ENCODE measurements around the gene GTF3A. TPM values are rescaled to one million over a fixed set of nuclear protein-coding genes. Genes with fewer than 3 reads are reported as not detected.

Gene GTF3A
- total and polyA plus RNA-seq, 2 of the 8 experiments (the other 6 are each of a cell fraction or from before 2014, with no cell fraction given): 41.6 to 96.5 TPM

DNA sequence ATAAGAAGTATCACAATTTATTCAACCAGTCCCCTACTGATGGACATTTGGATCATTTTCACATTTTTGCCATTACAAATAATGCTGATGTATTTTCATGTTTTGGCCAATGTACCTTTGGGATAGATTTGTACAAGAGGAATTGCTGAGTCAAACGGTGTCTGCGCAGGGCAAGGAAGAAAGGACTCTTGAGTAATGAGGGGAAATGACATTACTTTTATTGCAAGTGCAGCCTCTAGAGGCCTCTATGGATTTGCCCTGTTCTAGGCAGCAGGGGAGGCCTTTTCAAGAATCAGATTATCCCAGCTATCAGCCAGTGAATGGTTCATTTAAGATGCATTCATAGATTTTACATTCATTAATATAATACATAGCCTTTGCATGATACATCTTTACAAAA lies 32.9 kb upstream of the GTF3A start:
- no peak overlapping the region for H3K9ac ChIP-seq (replicated peaks in 1 of 4; ENCODE audit: extremely low read depth in 1 of 4, low read depth in 3 of 4, low read length in 3 of 4)
- no peaks in the 10 kb centered on the region for H3K79me1 ChIP-seq (ENCODE audit: low read depth, low read length)
- H2BK15ac ChIP-seq (ENCODE audit: low read length): no peak overlapping the region
- no peak overlapping the region for H4K91ac ChIP-seq (replicated peaks; ENCODE audit: insufficient read length, low read length)
- POLR2A ChIA-PET (ENCODE audit: partially characterized antibody): no interaction called here
- no peak overlapping the region for H2BK120ac ChIP-seq (replicated peaks; ENCODE audit: low read depth, low read length)
- H2BK20ac ChIP-seq (ENCODE audit: low read length): no peak overlapping the region
- FAIRE-seq: no peak
- H3K4me2 ChIP-seq (ENCODE audit: insufficient read depth in 1 of 2, low read depth in 2 of 2, low read length in 2 of 2): no peak overlapping the region
- no peak overlapping the region for H3K14ac ChIP-seq (ENCODE audit: insufficient read length)
- peaks cover 0 to 3% (median under 1%) of the 10 kb centered on the region in 4 experiments; a peak in 2 of 7 replicates for H3K4me1 ChIP-seq (replicated peaks in 1 of 4; ENCODE audit: control insufficient read depth in 3 of 4, insufficient read depth in 4 of 4, low read length in 3 of 4)
- 89% methylated on average over 2 of the region's 2 CpGs; no CpG with 5 or more reads in 1 of the 2 experiments for WGBS, 2 experiments (ENCODE audit: extremely low coverage in 1 of 2, insufficient coverage in 1 of 2, insufficient read length in 1 of 2, insufficient replicate concordance in 2 of 2, low coverage in 1 of 2, low lambda C conversion rate in 2 of 2, missing lambda C conversion rate in 1 of 2)
- H3K23ac ChIP-seq (ENCODE audit: insufficient read length): no peak overlapping the region
- H3K4ac ChIP-seq (replicated peaks; ENCODE audit: insufficient read length, low read depth, low read length): no peak overlapping the region
- H3K18ac ChIP-seq (ENCODE audit: extremely low read depth, low read length): no peak overlapping the region
- H3K27ac ChIP-seq (ENCODE audit: low read depth, low read length): no peak overlapping the region
- no peaks in the 10 kb centered on the region for H3K36me3 ChIP-seq (ENCODE audit: control insufficient read depth in 2 of 4, insufficient read depth in 4 of 4, low read length in 3 of 4)
- H4K20me1 ChIP-seq (replicated peaks in 1 of 2; ENCODE audit: control insufficient read depth in 1 of 2, insufficient read depth in 2 of 2, low read length in 2 of 2): no peaks in the 10 kb centered on the region
- H2AFZ ChIP-seq (ENCODE audit: low read length): no peak overlapping the region
- no peaks in the 10 kb centered on the region for H3K9me3 ChIP-seq (ENCODE audit: insufficient read depth in 2 of 2, low read depth in 1 of 2, low read length in 1 of 2)
- H4K5ac ChIP-seq (ENCODE audit: insufficient read length, low read depth, low read length): no peak overlapping the region
- H3K79me2 ChIP-seq (ENCODE audit: control insufficient read depth in 1 of 2, insufficient read depth in 2 of 2, low read length in 2 of 2): no peaks in the 10 kb centered on the region
- H3K27me3 ChIP-seq (replicated peaks in 1 of 4; ENCODE audit: control insufficient read depth in 3 of 4, extremely low read depth in 1 of 4, insufficient read depth in 3 of 4, low read length in 3 of 4): no peaks in the 10 kb centered on the region
- no peak overlapping the region for H3K4me3 ChIP-seq (ENCODE audit: extremely low read depth in 1 of 4, insufficient read depth in 2 of 4, low read depth in 3 of 4, low read length in 4 of 4)
- H2BK5ac ChIP-seq (ENCODE audit: low read depth, low read length): no peak overlapping the region
- CTCF ChIA-PET (ENCODE audit: partially characterized antibody): interaction anchor here (0.6 to 2.1 kb wide), 8 partner anchors 11 to 562 kb away, joined by 3 to 5 read pairs (median 4); no protein-coding TSS in a partner anchor
- DNase-seq (ENCODE audit: low read depth in 1 of 2, low spot score in 2 of 2): no peak
- H3K23me2 ChIP-seq (ENCODE audit: low read depth, low read length): peaks cover 3% of the 10 kb centered on the region; the same call in 1 of the 2 replicates
- H3K56ac ChIP-seq (replicated peaks; ENCODE audit: insufficient read length, low read depth, low read length): no peak overlapping the region
- no peak overlapping the region for H2AK5ac ChIP-seq (ENCODE audit: low read depth, low read length)
- H4K8ac ChIP-seq (ENCODE audit: extremely low read depth, insufficient read depth, low read length): no peak overlapping the region
- no peak overlapping the region for H2BK12ac ChIP-seq (ENCODE audit: low read depth, low read length)
- TF ChIP-seq YY1 (IDR thresholded peaks at IDR 0.05; ENCODE audit: low read depth, low read length): no peak
- TF ChIP-seq RXRA (IDR thresholded peaks at IDR 0.05; ENCODE audit: insufficient read depth, low read depth, low read length): no peak
- no peak for TF ChIP-seq CREB1 (IDR thresholded peaks at IDR 0.05)
- no peak for TF ChIP-seq SP4 (IDR thresholded peaks at IDR 0.05; ENCODE audit: low read length)
- TF ChIP-seq RAD21 (IDR thresholded peaks at IDR 0.05 in 1 of 2, conservative IDR thresholded peaks at IDR 0.05 in 1 of 2; ENCODE audit: low read depth in 2 of 2, low read length in 2 of 2): no peak
- TF ChIP-seq CBX5 (IDR thresholded peaks at IDR 0.05; ENCODE audit: low read depth, low read length): no peak
- TF ChIP-seq SP2 (IDR thresholded peaks at IDR 0.05; ENCODE audit: low read length): no peak
- no peak for TF ChIP-seq JUND (IDR thresholded peaks at IDR 0.05; ENCODE audit: low read length)
- TF ChIP-seq POU5F1 (IDR thresholded peaks at IDR 0.05; ENCODE audit: low read depth, low read length): no peak
- TF ChIP-seq CTBP2 (IDR thresholded peaks at IDR 0.05; ENCODE audit: borderline replicate concordance, insufficient read depth, insufficient read length, low read length): no peak
- no peak for TF ChIP-seq SP1 (IDR thresholded peaks at IDR 0.05; ENCODE audit: low read depth, low read length)
- TF ChIP-seq CTCF (IDR thresholded peaks at IDR 0.05; ENCODE audit: control extremely low read depth in 1 of 3, insufficient read depth in 1 of 3, low read depth in 1 of 3, low read length in 3 of 3): no peak
